Transverse colon (tissue), 4 donors: ENCODE measurements around the gene ANKRD35. TPM values are rescaled to one million over a fixed set of nuclear protein-coding genes. Genes with fewer than 3 reads are reported as not detected.

Experiments used
- DNase-seq: peaks from one replicate; pipeline ENCODE4 v3.0.0-alpha.2; 2019
- H3K27ac ChIP-seq, 4 donors: fragments of 200-600 bp; sonication (generic); 2 replicates each; pipeline ENCODE4 v1.5.1; 2016 to 2018; ENCODE audit warnings: inconsistent platforms in 4 of 4
- H3K27me3 ChIP-seq: fragments of 200-600 bp; sonication (generic); 2 replicates; pipeline ENCODE4 v1.5.1; 2017; ENCODE audit warnings: inconsistent platforms
- H3K36me3 ChIP-seq, 4 donors: fragments of 200-600 bp; sonication (generic); 2 replicates each; pipeline ENCODE4 v1.5.1; 2017 to 2019; ENCODE audit warnings: inconsistent platforms in 4 of 4
- H3K4me1 ChIP-seq, 4 donors: fragments of 200-600 bp; sonication (generic); 2 replicates each; pipeline ENCODE4 v1.5.1; 2017 to 2020; ENCODE audit warnings: inconsistent platforms in 4 of 4
- H3K4me3 ChIP-seq, 4 donors: fragments of 200-600 bp; sonication (generic); 1 replicate in 1 of 4; 2 replicates in 3 of 4; pipeline versions ENCODE4 v1.5.1 to v1.6.1; 2017 to 2019; ENCODE audit warnings: inconsistent platforms in 4 of 4
- H3K9me3 ChIP-seq, 2 donors: fragments of 200-600 bp; sonication (generic); 2 replicates each; pipeline ENCODE4 v1.5.1; 2017 to 2019; ENCODE audit warnings: inconsistent platforms in 2 of 2
- EP300 ChIP-seq: sonication (generic); formaldehyde crosslinking; IDR thresholded peaks from one replicate; pipeline ENCODE4 v1.6.1; 2017; ENCODE audit warnings: antibody characterized with exemption, low read depth
- POLR2A ChIP-seq: fragments of 450-650 bp; IDR thresholded peaks from one replicate; pipeline ENCODE4 v1.6.1; 2016; ENCODE audit warnings: antibody characterized with exemption, mild to moderate bottlenecking, moderate library complexity
- POLR2AphosphoS5 ChIP-seq, 3 donors: sonication (generic); formaldehyde crosslinking; IDR thresholded peaks; one replicate each; pipeline ENCODE4 v1.6.1; 2016; ENCODE audit warnings: antibody characterized with exemption in 3 of 3
- WGBS, 2 donors: methylation state at CpG; one replicate each; pipeline ENCODE4 v1.1.5; 2018; ENCODE audit warnings: low coverage in 1 of 2; 5-methylcytosine and 5-hydroxymethylcytosine counted together
- in situ Hi-C, 4 donors: fragments of 200-750 bp; cut with MboI; loops; one replicate each; pipeline versions ENCODE4 v1.15.0 to v1.15.1; 2017; ENCODE audit warnings: low sequenced_read_pairs in 3 of 4, low pct_ligation_motif_present in 1 of 4, low pct_unique_long_range_greater_than_20kb in 1 of 4
- intact Hi-C: fragments of 100-400 bp; cut with DNase I; formaldehyde crosslinking; loops from one replicate; pipeline ENCODE4 v1.15.1; 2023; ENCODE audit warnings: low total_unique reads
- total RNA-seq, 4 donors: library from RNA; depleted of rRNA; stranded (reverse); fragments of >200 nt; gene quantifications; one replicate each; pipeline ENCODE4 v1.1.0, GENCODE V29; 2016
- TF ChIP-seq, protein P1 (sequence below), 5 experiments: fragments of 200-600 bp in 3 of 5; fragments of 450-650 bp in 2 of 5; sonication (generic) in 3 of 5; IDR thresholded peaks; 1 replicate in 2 of 5; 2 replicates in 3 of 5; pipeline ENCODE4 v1.5.1; 2016 to 2017; ENCODE audit warnings: antibody characterized with exemption in 5 of 5, inconsistent platforms in 3 of 5, mild to moderate bottlenecking in 2 of 5, moderate library complexity in 1 of 5

Gene ANKRD35
- total RNA-seq, 4 donors from 2014 or later: 1.1 to 1.8 (median 1.4) TPM; not detected in 1

DNA sequence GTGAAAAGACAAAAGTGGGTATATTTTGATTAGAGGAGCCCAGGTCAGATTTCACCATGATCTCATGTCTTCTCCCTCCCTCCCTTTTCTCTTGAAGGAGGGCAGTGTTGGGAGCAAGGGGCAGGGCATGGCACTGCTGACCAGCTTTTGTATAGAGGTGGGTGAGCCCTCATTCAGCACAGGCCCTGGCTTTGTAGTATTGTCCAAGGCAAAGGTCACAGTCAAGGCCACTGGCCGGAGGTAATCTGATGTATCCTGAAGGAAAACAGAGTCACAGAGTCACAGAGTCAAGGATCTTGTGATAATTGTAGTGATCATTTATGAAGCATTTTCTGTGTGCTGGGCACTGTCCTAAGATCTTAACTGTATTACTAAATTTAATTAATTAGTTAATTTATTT is 12.3 kb upstream of the ANKRD35 start:
- Histone ChIP-seq H3K9me3 (no peaks in the 10 kb centered on the region), H3K4me3 (no peak overlapping the region), H3K36me3 (no peaks in the 10 kb centered on the region), H3K27me3 (no peaks in the 10 kb centered on the region), H3K27ac (no peak overlapping the region), H3K4me1 (peaks cover 0 to 1% (median under 1%) of the 10 kb centered on the region in 4 donors)
- intact Hi-C loops (no loop called here), in situ Hi-C loops (loop anchor here in 1 of 4 donors (25.0 kb wide), 1 partner anchor 114 kb away; the partner anchor contains the start of gene HJV)
- DNase-seq: no peak
- TF ChIP-seq, protein P1, sequence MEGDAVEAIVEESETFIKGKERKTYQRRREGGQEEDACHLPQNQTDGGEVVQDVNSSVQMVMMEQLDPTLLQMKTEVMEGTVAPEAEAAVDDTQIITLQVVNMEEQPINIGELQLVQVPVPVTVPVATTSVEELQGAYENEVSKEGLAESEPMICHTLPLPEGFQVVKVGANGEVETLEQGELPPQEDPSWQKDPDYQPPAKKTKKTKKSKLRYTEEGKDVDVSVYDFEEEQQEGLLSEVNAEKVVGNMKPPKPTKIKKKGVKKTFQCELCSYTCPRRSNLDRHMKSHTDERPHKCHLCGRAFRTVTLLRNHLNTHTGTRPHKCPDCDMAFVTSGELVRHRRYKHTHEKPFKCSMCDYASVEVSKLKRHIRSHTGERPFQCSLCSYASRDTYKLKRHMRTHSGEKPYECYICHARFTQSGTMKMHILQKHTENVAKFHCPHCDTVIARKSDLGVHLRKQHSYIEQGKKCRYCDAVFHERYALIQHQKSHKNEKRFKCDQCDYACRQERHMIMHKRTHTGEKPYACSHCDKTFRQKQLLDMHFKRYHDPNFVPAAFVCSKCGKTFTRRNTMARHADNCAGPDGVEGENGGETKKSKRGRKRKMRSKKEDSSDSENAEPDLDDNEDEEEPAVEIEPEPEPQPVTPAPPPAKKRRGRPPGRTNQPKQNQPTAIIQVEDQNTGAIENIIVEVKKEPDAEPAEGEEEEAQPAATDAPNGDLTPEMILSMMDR (IDR thresholded peaks at IDR 0.05): no peak
- TF ChIP-seq EP300 (no peak), POLR2A (no peak), POLR2AphosphoS5 (IDR thresholded peaks at IDR 0.05) (no peak)
- WGBS, 2 donors: 85 to 86% methylated on average over 1 of the region's 1 CpG

DNA sequence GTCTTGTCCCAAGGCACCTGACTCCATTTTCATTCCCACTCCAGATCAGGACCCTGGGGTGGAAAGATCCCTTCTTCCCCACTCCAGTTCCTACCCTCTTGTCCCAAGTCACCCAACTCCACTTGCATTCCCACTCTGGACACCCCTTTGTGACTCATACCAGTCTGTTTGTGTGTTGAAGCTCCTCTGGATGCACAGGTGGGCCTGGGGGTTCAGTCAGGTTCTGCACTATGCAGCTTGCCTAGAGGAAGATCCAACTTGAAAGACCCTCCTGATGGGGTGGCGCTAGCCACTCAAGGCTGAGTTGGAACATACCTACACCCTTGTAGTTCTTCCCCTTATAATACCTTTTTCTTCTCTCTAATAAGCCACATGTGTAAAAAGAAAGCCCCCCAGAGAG is 9.8 kb upstream of the ANKRD35 start:
- Histone ChIP-seq H3K36me3 (no peaks in the 10 kb centered on the region), H3K9me3 (no peaks in the 10 kb centered on the region), H3K4me3 (no peak overlapping the region), H3K27me3 (no peaks in the 10 kb centered on the region), H3K4me1 (peaks cover 14 to 24% (median 19%) of the 10 kb centered on the region in 4 donors), H3K27ac (no peak overlapping the region)
- WGBS, 2 donors: 92% methylated on average over 1 of the region's 1 CpG; no CpG with 5 or more reads in 1 of the 2 donors
- TF ChIP-seq EP300 (no peak), POLR2A (no peak), POLR2AphosphoS5 (IDR thresholded peaks at IDR 0.05) (no peak)
- TF ChIP-seq, protein P1 (IDR thresholded peaks at IDR 0.05): no peak
- intact Hi-C loops (no loop called here), in situ Hi-C loops (loop anchor here in 1 of 4 donors (25.0 kb wide), 1 partner anchor 117 kb away; the partner anchor contains the start of gene HJV)
- no peak for DNase-seq

DNA sequence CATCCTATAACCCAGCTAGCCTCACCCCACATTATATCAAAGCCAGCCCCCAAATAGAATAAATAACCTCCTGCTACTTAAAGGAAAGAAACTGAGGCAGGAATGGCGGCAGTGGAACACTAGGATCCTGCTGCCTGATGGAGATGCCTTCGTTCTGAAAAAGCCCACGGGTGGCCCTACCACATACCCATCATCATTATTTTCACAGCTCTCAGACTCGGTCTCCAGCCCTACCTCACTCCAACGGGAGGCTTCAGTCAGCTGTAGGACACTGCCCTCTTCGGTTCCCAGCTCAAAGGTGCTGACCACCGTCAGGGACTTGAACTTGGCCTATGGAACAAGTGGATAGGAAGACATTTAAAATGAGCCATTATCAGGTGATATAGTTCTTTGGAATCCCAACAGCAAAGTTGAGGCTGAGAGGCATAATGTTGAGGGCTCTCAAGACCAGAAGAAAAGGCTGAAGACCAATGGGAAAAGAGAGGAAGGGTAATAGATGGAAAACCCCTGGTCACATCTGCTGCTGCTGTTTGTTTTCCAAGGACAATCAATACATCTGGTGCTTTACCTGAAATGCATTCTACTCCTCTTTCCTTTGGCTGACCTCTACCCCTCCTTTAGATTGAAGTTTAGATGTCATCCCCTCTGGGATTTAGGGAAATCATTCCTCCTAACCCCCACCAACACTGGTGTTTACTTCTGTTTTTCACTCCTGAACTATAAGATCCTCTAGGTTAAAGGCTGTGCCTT is 7.8 kb upstream of the ANKRD35 start:
- no peak for DNase-seq
- no peaks in the 10 kb centered on the region for H3K9me3 ChIP-seq
- H3K27ac ChIP-seq: peak overlapping the region in 3 of 4 donors; percentile 81 to 83 (median 81)
- H3K4me1 ChIP-seq: peaks cover 14 to 24% (median 19%) of the 10 kb centered on the region in 4 donors
- H3K4me3 ChIP-seq: no peak overlapping the region
- in situ Hi-C loops (loop anchor here in 1 of 4 donors (25.0 kb wide), 1 partner anchor 119 kb away; the partner anchor contains the start of gene HJV), intact Hi-C loops (no loop called here)
- no peaks in the 10 kb centered on the region for H3K27me3 ChIP-seq
- no peak for TF ChIP-seq POLR2AphosphoS5 (IDR thresholded peaks at IDR 0.05)
- no peak for TF ChIP-seq EP300
- TF ChIP-seq, protein P1 (IDR thresholded peaks at IDR 0.05): no peak
- TF ChIP-seq POLR2A: no peak
- H3K36me3 ChIP-seq: no peaks in the 10 kb centered on the region
- 92% methylated on average over 7 of the region's 7 CpGs; no CpG with 5 or more reads in 1 of the 2 donors for WGBS, 2 donors

DNA sequence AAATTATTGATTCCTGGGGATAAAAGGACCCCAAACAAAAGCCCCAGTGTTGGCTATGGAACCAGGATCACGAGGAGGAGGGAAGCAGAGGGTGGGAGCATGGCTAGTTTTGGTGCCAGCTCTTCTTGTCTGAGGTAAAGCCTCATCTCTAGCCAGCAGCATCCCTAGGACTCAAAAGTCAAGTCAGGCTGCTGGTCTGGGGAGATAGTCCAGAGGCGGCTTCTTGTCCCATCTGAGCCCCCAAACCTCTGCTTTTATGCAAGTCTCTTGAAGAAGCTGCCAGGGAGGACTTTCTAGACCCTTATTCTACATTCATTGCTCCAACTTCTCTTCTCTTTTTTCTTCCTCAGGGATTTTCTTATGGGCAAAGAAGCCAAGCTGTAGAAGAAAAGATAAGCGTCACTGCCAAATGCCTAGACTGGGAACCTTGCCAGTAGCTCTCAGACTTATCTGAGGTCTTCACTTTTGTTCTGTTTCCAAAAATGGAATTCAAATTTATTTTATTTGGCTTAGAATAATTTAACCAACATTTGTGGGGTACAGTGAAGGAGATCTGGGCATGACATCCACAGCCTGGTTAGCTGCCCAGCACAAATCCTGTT is 6.9 kb upstream of the ANKRD35 start:
- no peaks in the 10 kb centered on the region for H3K36me3 ChIP-seq
- peak overlapping the region in 1 of 4 donors; percentile 4 for H3K4me3 ChIP-seq
- in situ Hi-C loops (loop anchor here in 1 of 4 donors (25.0 kb wide), 1 partner anchor 120 kb away; the partner anchor contains the start of gene HJV), intact Hi-C loops (no loop called here)
- no peaks in the 10 kb centered on the region for H3K27me3 ChIP-seq
- no peaks in the 10 kb centered on the region for H3K9me3 ChIP-seq
- H3K4me1 ChIP-seq: peaks cover 14 to 24% (median 19%) of the 10 kb centered on the region in 4 donors
- WGBS, 2 donors: 63 to 100% methylated on average over 1 to 3 of the region's 3 CpGs
- H3K27ac ChIP-seq: peak overlapping the region; percentile 81 to 83 (median 81)
- TF ChIP-seq, protein P1 (IDR thresholded peaks at IDR 0.05): no peak
- TF ChIP-seq POLR2A: no peak
- TF ChIP-seq EP300: no peak
- TF ChIP-seq POLR2AphosphoS5 (IDR thresholded peaks at IDR 0.05): no peak
- DNase-seq: no peak
